Activated CD4-positive, alpha-beta T cell treated with anti-CD3 and anti-CD28 coated beads, Interleukin-2, amount 50 U/mL, for 16 hours (primary cell): ENCODE results near the gene SSR4.

Experiments used
- DNase-seq: peaks from one replicate; pipeline ENCODE4 v3.0.0-alpha.2; 2020

SSR4 gene

GRCh38 chrX:153782313-153782712 lies 12.2 kb upstream of the SSR4 start:
- DNase-seq: no peak

- no peak for DNase-seq
Observed at GRCh38 chrX:153782871-153783270, 11.6 kb upstream of the SSR4 start.

- DNase-seq: no peak
Observed at GRCh38 chrX:153783378-153784013, 11.0 kb upstream of the SSR4 start.

DNA sequence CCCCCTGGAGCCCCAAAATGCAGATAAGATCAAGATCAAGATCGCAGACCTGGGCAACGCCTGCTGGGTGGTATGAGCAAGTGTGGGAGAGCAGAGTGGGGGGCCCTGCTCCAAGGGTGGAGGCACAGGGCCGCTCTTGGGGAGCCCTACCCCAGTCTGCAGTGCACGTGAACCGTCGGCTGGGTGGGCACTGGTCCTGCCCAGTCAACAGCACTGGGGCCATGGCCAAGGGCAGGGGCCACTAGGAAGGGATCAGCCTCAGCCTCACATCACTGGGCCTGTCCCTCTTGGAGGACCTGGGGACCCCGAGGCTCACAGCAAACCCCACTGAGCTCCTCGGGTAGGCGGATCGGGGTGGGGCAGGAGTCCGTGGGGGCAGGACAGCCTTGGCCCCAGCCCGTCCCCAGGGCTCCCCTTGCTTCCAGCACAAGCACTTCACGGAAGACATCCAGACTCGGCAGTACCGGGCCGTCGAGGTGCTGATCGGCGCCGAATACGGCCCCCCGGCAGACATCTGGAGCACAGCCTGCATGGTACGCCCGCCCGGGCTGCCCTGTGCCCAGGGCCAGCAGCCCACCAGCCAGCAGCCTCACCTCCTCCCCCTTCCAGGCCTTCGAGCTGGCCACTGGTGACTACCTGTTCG lies 10.0 kb upstream of the SSR4 start:
- DNase-seq: no peak

DNA sequence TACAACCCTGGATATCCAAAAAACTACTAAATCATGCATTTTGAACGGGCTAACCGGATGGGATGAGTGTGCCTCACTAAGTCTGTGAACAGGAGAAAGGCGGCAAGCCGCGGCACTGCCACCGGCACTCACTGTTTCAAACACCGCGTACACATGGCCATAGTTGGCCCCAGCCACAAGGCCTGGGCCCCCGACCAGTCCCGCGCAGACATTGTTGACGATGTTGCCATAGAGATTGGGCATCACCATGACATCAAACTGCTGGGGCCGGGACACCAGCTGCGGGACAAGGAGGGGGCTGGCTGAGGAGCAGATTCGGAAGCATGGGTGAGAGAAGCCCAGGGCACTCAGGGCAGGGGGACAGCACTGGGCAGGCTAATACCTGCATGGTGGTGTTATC lies 7.8 kb upstream of the SSR4 start:
- DNase-seq: no peak

GRCh38 chrX:153789654-153790053 lies 4.8 kb upstream of the SSR4 start:
- no peak for DNase-seq

DNA sequence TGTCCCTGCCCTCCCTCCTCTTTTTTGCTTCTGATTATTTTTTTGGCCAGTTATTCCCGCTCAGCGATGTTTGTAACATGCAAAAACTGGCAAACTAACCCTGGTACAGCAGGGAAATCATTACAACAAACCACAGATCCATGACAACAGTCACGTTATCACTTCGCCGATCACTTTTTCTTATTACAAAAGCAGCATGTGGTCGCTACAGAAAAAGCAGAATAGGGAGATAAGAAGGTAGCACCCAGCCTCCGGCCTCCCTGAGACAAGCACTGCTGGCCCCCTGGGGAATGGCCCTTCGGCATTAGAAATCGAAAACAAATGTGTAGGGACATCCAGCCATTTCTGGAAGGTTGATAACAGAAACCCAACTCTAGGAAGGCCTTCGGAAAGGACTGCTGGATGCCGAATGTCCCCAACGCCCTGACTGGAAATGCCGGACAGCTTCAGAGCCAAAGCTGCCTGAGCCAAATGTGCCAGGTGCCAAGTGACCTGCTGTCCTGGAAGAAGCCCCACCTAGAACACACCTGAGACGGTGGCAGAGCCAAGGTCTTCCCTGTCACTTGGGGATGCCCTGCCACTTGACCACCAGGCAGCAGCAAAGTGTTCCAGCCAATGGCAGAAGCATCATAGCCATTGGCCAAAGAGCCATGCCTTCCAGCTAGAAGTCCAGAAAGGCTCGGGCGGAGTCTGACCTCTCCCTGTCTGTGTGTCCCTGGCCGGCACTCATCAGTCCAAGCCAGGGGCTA lies 3.2 kb upstream of the SSR4 start:
- no peak for DNase-seq

- DNase-seq: no peak
Observed at GRCh38 chrX:153792368-153792767, 2.1 kb upstream of the SSR4 start.

DNA sequence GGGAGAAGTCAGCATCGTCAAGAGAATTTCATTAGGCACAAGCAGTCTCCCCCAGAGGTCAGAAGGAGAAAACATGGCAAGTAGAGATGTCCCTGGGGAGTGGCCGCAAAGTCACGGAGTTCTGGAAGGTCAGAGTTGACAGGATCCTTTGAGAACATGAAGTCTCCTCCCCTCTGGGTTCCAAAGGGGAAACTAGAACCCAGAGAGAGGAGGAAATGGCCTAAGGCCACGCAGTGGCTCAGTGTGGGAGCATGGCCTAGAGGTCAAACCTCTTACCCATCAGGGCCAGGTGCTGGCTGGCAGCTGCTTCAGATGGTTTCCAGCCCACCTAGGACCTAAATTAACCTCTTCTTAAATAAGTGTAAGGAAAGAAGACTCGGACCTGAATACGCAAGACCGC lies 1.2 kb upstream of the SSR4 start:
- DNase-seq: no peak

- no peak for DNase-seq
Observed at GRCh38 chrX:153794897-153795816, 689 bp downstream of the SSR4 start.

DNA sequence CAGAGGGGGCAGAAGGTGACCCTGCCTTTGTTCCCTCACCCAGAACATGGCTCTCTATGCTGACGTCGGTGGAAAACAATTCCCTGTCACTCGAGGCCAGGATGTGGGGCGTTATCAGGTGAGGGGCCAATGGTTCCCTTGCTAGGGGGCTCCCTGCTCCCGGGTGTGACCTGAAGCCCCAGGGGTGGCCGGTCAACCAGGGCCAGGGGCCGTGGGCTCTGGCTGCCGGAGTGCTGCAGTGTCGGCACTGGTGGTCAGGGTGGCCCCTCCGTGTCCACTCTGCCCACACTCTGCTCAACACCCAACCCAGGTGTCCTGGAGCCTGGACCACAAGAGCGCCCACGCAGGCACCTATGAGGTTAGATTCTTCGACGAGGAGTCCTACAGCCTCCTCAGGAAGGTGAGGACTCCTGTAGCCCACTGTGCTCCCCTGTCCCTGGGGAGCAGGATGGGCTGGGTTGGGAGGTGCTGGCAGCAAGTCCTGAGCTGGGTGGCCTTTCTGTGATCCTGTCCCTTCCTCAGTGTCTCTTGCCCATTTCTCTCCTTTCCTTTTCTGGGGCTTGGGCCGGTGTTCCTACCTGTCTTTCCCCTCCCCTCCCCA lies 3.0 kb downstream of the SSR4 start:
- DNase-seq: no peak

GRCh38 chrX:153799326-153799725 lies 4.9 kb downstream of the SSR4 start:
- DNase-seq: no peak

DNA sequence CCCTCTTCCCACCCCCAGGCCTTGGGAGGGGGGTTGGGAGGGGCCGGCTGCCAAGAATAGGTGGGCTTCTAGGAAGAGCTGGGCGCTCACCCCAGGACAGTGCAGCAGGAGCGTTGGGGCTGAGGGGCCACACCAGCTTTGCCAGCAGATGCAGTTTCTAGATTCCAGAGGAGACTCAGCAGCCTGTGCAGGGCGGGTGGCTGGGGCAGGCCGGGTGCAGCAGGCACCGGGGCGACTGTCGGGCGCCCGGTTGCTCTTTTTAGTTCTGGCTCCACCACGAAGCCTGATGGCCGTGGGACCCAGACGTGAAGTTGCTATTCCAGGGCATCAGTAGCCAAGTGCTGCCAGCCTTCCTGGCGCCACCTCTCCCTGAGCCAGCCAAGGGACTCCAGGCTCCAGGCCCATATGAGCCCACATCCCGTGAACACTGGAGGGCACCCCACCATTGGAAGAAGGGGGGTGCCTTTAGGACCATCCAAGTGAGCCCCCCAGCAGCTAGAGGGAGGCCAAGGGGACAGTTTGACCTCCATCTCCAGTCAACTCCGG lies 5.8 kb downstream of the SSR4 start:
- no peak for DNase-seq

GRCh38 chrX:153800746-153801145 lies 6.3 kb downstream of the SSR4 start:
- no peak for DNase-seq

- no peak for DNase-seq
Observed at GRCh38 chrX:153801669-153802068, 7.2 kb downstream of the SSR4 start.

- no peak for DNase-seq
Observed at GRCh38 chrX:153802513-153803045, 8.1 kb downstream of the SSR4 start.

DNA sequence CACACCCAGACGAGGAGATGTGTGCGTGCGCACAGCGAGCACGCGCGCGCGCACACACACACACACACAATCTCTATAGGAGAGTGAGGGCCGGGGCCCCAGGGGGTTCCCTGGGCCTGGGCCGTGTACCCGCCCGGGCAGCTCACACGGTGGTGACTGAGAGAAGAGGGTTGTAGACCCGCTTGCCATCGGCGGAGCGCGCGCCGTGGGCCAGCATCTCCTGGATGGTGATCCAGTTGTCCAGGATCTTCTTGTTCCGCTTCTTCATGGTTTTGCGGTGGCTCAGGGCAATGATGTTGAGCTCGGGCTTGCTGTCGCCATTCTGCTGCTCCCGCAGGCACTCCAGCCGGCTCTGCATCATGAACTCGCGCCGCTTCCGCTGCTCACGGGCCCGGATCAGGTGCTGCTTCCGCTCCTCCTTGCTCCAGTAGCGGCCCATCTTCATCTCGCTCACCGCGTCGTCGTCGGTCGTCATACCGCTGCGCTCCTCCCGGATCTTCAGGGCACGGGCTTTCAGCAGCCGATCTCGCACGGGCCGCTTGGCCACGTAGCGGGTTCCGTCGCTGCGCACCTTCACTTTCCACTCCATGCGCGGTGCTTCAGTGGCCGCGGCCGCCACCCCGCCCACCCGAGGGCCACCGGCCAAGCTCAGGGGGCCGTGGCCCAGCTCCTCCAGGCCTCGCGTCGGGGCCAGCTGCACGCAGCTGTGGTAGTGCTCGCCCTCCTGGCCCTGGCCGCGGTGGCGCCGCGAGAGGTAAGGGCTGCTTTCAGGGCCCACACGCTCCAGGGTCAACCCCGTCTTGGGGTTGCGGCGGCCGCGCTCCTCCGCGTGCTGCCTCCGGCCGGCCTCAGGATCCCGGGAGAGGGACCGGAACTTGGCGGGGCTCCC lies 9.0 kb downstream of the SSR4 start:
- DNase-seq: no peak

GRCh38 chrX:153804100-153804595 lies 9.7 kb downstream of the SSR4 start:
- no peak for DNase-seq

DNA sequence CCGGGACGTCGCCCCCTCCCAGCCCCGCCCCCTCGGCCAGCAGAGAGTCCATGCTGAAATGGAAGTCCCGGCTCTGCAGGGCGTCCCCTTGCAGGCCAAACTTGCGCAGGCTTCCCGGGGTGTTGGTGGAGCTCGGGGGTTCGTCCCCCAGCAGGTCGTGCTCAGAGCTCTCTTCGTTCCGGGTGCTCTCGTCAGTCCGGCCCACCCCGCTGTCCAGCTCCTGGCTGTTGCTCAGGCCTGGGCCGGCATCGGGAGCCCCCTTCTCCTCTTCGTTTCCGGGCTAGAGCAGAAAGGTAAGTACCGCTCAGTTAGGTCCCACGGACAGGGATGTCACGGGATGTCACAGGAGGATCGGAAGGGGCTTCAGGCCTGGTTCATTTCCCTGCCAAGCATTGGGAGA lies 10.2 kb downstream of the SSR4 start:
- no peak for DNase-seq

DNA sequence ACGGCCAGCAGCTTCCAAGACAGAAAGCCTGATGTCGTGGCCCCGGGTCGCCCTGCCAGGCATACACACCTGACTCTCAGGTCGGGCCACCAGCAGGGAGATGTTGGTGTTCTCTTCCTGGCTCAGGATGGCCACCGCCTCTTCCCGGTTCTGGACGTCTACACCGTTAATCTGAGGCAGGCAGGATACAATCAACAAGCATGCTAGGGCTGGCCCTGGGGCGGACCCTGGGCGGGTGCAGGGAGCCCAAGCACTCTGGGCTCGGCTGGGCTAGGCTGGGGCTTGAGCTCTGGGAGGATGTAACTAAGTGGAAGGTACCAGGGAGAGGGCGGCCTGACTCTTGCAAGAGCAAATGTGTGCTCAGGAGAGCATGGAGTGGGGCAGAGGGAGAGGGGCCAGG lies 11.0 kb downstream of the SSR4 start:
- no peak for DNase-seq

- DNase-seq: no peak
Observed at GRCh38 chrX:153806999-153807575, 12.6 kb downstream of the SSR4 start.
